NCI-H82 treated with DMSO at 0.1 percent for 48 hours (cell line): ENCODE data around the gene TMTC2.

ENCODE experiments used
- DNase-seq: peaks from one replicate; lab custom pipeline; 2025; ENCODE audit not compliant: unreplicated experiment; lab: John Stamatoyannopoulos, UW

TMTC2 gene

GRCh38 chr12:82942991-82943401 is 256.3 kb downstream of the TMTC2 start:
- DNase-seq: no peak

- no peak for DNase-seq
Measured at GRCh38 chr12:82948491-82948890, 261.8 kb downstream of the TMTC2 start.

GRCh38 chr12:82950356-82950755 is 263.6 kb downstream of the TMTC2 start:
- DNase-seq: no peak

- DNase-seq: no peak
Measured at GRCh38 chr12:82952946-82953345, 266.2 kb downstream of the TMTC2 start.

GRCh38 chr12:82953397-82953796 is 266.7 kb downstream of the TMTC2 start:
- DNase-seq: peak; percentile 7

- DNase-seq: no peak
Measured at GRCh38 chr12:82954064-82954463, 267.4 kb downstream of the TMTC2 start.

- DNase-seq: no peak
Measured at GRCh38 chr12:82954572-82954971, 267.9 kb downstream of the TMTC2 start.

- DNase-seq: no peak
Measured at GRCh38 chr12:82955043-82955442, 268.3 kb downstream of the TMTC2 start.

GRCh38 chr12:82958966-82959365 is 272.3 kb downstream of the TMTC2 start:
- no peak for DNase-seq

GRCh38 chr12:82959821-82960220 is 273.1 kb downstream of the TMTC2 start:
- no peak for DNase-seq

GRCh38 chr12:82961835-82962234 is 275.1 kb downstream of the TMTC2 start:
- DNase-seq: no peak

- DNase-seq: no peak
Measured at GRCh38 chr12:82963956-82964355, 277.2 kb downstream of the TMTC2 start.

GRCh38 chr12:82964446-82964845 is 277.7 kb downstream of the TMTC2 start:
- DNase-seq: no peak

GRCh38 chr12:82966001-82966559 is 279.4 kb downstream of the TMTC2 start:
- DNase-seq: no peak

- DNase-seq: peak; percentile 73
Measured at GRCh38 chr12:82968631-82969367, 282.1 kb downstream of the TMTC2 start.

GRCh38 chr12:82970614-82971013 is 283.9 kb downstream of the TMTC2 start:
- DNase-seq: no peak

- no peak for DNase-seq
Measured at GRCh38 chr12:82971584-82971983, 284.9 kb downstream of the TMTC2 start.

GRCh38 chr12:82972624-82973023 is 285.9 kb downstream of the TMTC2 start:
- DNase-seq: no peak

GRCh38 chr12:82973592-82973991 is 286.9 kb downstream of the TMTC2 start:
- DNase-seq: peak; percentile 63

GRCh38 chr12:82981150-82981549 is 294.4 kb downstream of the TMTC2 start:
- no peak for DNase-seq

- no peak for DNase-seq
Measured at GRCh38 chr12:82994117-82994516, 307.4 kb downstream of the TMTC2 start.

GRCh38 chr12:82996168-82996812 is 309.6 kb downstream of the TMTC2 start:
- DNase-seq: no peak
